Stimulated activated naive CD4-positive, alpha-beta T cell (primary cell): Measurements from ENCODE around the gene USP17L28.
"Not testable (repeated sequence)": the region's sequence is repeated elsewhere in the genome, so short reads cannot be mapped to it uniquely, and the experiment has no call there.

ENCODE experiments used
- DNase-seq, 6 experiments: peaks; one replicate each; lab custom pipeline; 2025; lab: John Stamatoyannopoulos, UW

The USP17L28 gene, protein sequence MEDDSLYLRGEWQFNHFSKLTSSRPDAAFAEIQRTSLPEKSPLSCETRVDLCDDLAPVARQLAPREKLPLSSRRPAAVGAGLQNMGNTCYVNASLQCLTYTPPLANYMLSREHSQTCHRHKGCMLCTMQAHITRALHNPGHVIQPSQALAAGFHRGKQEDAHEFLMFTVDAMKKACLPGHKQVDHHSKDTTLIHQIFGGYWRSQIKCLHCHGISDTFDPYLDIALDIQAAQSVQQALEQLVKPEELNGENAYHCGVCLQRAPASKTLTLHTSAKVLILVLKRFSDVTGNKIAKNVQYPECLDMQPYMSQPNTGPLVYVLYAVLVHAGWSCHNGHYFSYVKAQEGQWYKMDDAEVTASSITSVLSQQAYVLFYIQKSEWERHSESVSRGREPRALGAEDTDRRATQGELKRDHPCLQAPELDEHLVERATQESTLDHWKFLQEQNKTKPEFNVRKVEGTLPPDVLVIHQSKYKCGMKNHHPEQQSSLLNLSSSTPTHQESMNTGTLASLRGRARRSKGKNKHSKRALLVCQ

GRCh38 chr4:9348593-9348992 is at the start of gene USP17L28:
Gene USP17L28 (plus strand): TSS chr4:9348893. CDS start chr4:9348893, 0 bp downstream.
- not testable (repeated sequence) for DNase-seq

DNA sequence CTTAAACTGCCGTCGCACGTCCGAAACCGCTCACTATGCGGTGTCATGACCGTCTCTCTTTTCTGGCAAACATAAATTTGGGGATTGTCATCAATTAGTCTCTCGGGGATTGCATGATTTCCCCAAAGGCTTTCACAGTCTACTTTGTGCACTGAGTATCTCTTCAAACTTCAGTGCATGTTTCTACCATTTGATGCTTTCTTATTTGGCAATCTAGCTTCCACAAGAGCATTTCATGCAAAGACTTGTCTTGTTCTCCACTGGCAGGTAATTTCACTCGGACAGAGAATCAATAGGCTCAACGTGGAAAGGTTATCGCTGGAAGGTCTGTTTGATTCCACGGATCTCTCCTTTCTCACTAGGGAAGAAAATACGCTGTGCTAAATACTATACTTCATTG is 24.5 kb upstream of the USP17L28 start:
- not testable (repeated sequence) for DNase-seq

- DNase-seq = not testable (repeated sequence)
Measured at GRCh38 chr4:9324865-9325264, 23.8 kb upstream of the USP17L28 start, which contains the start of gene USP17L24. Gene USP17L24 (plus strand): TSS chr4:9325165. CDS start chr4:9325165, 0 bp downstream.

DNA sequence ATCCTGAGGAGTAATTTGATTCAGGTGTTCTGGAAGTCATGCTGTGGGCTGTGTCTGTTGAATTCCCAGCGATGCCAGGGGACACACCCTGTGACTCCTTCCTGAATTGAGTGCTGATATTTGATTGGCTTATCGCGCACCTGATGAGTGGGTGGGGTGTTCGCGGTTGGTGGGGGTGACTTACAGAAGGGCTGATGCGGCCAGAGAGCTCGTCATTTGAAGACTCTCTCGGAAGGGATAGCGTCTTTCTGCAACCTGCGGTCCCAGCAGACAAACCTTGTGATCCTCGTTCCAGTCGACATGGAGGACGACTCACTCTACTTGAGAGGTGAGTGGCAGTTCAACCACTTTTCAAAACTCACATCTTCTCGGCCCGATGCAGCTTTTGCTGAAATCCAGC is 19.1 kb upstream of the USP17L28 start, which contains the start of gene USP17L25:
TSS of gene USP17L25 (plus strand) at position 301 of the 400 bp plus-strand sequence. CDS start at position 301, 0 bp downstream.
- DNase-seq = not testable (repeated sequence)

- DNase-seq = not testable (repeated sequence)
Measured at GRCh38 chr4:9334358-9334757, 14.3 kb upstream of the USP17L28 start, which contains the start of gene USP17L26. Gene USP17L26 (plus strand): TSS chr4:9334658. CDS start chr4:9334658, 0 bp downstream.

DNA sequence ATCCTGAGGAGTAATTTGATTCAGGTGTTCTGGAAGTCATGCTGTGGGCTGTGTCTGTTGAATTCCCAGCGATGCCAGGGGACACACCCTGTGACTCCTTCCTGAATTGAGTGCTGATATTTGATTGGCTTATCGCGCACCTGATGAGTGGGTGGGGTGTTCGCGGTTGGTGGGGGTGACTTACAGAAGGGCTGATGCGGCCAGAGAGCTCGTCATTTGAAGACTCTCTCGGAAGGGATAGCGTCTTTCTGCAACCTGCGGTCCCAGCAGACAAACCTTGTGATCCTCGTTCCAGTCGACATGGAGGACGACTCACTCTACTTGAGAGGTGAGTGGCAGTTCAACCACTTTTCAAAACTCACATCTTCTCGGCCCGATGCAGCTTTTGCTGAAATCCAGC is 9.6 kb upstream of the USP17L28 start, which contains the start of gene USP17L5:
TSS of gene USP17L5 (plus strand) at position 301 of the 400 bp plus-strand sequence. CDS start at position 301, 0 bp downstream.
- DNase-seq = not testable (repeated sequence)

DNA sequence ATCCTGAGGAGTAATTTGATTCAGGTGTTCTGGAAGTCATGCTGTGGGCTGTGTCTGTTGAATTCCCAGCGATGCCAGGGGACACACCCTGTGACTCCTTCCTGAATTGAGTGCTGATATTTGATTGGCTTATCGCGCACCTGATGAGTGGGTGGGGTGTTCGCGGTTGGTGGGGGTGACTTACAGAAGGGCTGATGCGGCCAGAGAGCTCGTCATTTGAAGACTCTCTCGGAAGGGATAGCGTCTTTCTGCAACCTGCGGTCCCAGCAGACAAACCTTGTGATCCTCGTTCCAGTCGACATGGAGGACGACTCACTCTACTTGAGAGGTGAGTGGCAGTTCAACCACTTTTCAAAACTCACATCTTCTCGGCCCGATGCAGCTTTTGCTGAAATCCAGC is 4.8 kb upstream of the USP17L28 start, which contains the start of gene USP17L27:
TSS of gene USP17L27 (plus strand) at position 301 of the 400 bp plus-strand sequence. CDS start at position 301, 0 bp downstream.
- not testable (repeated sequence) for DNase-seq

GRCh38 chr4:9350866-9351265 is 2.2 kb downstream of the USP17L28 start:
- not testable (repeated sequence) for DNase-seq

DNA sequence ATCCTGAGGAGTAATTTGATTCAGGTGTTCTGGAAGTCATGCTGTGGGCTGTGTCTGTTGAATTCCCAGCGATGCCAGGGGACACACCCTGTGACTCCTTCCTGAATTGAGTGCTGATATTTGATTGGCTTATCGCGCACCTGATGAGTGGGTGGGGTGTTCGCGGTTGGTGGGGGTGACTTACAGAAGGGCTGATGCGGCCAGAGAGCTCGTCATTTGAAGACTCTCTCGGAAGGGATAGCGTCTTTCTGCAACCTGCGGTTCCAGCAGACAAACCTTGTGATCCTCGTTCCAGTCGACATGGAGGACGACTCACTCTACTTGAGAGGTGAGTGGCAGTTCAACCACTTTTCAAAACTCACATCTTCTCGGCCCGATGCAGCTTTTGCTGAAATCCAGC is 4.6 kb downstream of the USP17L28 start, which contains the start of gene USP17L29:
TSS of gene USP17L29 (plus strand) at position 301 of the 400 bp plus-strand sequence. CDS start at position 301, 0 bp downstream.
- DNase-seq = not testable (repeated sequence)

DNA sequence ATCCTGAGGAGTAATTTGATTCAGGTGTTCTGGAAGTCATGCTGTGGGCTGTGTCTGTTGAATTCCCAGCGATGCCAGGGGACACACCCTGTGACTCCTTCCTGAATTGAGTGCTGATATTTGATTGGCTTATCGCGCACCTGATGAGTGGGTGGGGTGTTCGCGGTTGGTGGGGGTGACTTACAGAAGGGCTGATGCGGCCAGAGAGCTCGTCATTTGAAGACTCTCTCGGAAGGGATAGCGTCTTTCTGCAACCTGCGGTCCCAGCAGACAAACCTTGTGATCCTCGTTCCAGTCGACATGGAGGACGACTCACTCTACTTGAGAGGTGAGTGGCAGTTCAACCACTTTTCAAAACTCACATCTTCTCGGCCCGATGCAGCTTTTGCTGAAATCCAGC is 14.1 kb downstream of the USP17L28 start, which contains the start of gene USP17L30:
TSS of gene USP17L30 (plus strand) at position 301 of the 400 bp plus-strand sequence. CDS start at position 301, 0 bp downstream.
- not testable (repeated sequence) for DNase-seq

DNA sequence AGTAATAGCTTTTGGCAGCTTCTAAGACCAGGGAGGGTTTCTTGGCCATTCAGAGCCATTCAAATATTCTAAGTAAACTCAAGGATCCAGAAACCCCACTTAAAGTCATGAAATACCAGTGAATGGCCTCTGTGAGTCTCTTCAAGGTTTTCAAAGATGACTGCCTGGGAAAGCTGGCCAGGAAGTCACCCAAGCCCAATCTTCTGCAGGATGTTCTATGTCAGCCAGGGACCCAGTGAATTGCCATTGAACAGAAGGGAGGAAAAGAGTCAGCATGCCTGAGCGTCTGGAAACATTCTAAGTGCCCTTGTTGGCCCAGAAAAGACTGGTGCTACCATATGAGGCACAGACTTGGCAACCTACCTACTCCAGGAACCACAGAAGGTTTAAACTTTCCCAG is 31.2 kb downstream of the USP17L28 start:
- DNase-seq = not testable (repeated sequence)

GRCh38 chr4:9381012-9381534 is 32.4 kb downstream of the USP17L28 start:
- peak in 2 of 6 experiments; percentile 40 to 48 for DNase-seq

DNA sequence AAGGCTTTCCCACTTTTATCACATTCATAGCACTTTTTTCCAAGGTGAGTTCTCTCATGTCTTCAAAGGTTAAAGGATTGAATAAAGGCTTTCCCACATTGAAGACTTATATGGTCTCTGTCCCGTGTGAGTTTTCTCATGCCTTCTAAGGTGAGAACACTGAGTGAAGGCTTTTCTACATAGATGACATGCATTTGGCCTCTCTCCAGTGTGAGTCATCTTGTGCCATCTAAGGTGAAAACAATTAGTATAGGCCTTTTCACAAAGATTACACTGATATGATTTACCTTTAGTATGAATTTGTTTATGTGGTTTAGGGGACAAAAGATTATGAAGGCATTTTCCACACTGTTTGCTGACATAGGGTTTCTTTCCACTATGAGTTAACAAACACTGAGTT is 35.4 kb downstream of the USP17L28 start:
- DNase-seq = no peak

GRCh38 chr4:9389001-9389400 is 40.3 kb downstream of the USP17L28 start:
- DNase-seq = not testable (repeated sequence)
